HG03139 (cell line): ENCODE results near the gene BMPR1A.
"Not testable (repeated sequence)": the region's sequence is repeated elsewhere in the genome, so short reads cannot be mapped to it uniquely, and the experiment has no call there.

Source experiments
- ATAC-seq: cut with Tn5 transposase; IDR thresholded peaks from one replicate; pipeline ENCODE4 v1.9.1; 2021; ENCODE audit not compliant: unreplicated experiment

BMPR1A gene

DNA sequence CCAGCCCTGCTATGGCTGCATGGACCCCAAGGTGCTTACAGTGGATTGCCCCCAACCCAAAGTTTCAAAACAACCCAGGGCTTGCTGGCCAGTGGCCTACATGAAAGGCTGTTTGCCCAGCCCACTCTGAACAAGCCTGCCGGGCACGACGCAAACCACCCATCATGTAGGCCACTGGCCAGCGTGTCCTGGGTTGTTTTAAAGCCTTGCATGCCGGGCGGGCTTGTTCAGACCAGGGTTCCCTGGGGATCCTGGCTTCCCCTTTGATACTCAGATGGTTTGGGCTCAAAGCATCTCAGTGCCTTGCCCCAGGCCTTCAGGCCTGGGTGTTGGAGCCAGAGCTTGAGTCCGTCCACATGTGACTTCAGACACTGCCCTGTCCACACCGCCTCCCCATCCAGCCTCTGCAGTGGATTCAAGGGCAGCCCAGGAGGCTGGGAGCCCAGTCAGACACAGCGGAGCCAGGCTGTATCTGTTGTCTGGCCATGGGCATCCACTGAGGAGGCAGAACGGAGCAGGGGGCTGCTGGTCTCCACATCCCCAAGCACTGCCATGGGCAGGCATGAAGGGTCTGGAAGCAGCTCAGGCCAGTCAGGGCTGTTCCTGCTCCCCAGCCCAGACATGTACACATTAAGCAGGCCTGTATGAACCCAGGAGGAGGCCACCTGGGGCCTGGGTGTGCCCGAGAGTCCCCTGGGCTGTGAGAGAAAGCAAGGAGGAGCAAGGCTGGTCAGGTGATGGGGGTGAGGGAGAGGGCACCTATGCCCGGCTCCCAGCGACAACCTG lies 207.8 kb downstream of the BMPR1A start:
- no peak for ATAC-seq

- ATAC-seq, result no peak
Measured at GRCh38 chr10:86964847-86965190, 208.4 kb downstream of the BMPR1A start.

DNA sequence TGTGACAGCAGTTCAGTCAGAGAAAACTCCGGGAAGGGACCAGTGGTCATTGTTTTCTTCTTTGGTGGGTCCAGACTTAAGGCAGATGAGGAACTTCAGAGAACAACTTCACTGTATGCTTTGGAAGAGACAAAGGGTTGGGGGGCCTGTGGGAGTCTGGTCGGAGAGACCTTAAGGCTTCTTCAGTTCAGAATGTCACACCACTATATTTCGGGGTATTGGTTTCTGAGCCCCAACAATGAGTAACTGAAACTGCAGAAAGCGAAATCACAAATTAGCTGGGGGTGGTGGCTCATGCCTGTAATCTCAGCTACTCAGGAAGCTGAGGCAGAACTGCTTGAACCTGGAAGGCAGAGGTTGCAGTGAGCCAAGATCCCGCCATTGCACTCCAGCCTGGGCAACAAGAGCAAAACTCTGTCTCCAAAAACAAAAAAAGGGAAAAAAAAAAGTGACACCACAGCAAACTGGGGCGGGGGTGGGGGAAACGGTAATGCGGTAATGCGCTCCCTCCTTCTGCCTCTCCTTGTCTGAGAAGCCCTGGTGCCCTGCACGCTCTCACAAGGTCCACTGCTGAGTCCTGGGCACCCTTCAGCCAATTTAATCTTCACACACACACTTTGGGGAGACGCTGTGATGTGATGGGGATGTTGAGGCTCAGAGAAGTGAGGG lies 209.7 kb downstream of the BMPR1A start:
- ATAC-seq, result no peak

- ATAC-seq, result no peak
Measured at GRCh38 chr10:86967481-86967941, 211.1 kb downstream of the BMPR1A start.

- ATAC-seq, result no peak
Measured at GRCh38 chr10:86968271-86968993, 212.0 kb downstream of the BMPR1A start, which contains the start of gene ADIRF. ADIRF (plus strand) TSS chr10:86968482; CDS start chr10:86968545, 63 bp downstream.

GRCh38 chr10:86968994-86969355 lies 212.6 kb downstream of the BMPR1A start:
- ATAC-seq, result no peak

- no peak for ATAC-seq
Measured at GRCh38 chr10:86969421-86970041, 213.1 kb downstream of the BMPR1A start.

DNA sequence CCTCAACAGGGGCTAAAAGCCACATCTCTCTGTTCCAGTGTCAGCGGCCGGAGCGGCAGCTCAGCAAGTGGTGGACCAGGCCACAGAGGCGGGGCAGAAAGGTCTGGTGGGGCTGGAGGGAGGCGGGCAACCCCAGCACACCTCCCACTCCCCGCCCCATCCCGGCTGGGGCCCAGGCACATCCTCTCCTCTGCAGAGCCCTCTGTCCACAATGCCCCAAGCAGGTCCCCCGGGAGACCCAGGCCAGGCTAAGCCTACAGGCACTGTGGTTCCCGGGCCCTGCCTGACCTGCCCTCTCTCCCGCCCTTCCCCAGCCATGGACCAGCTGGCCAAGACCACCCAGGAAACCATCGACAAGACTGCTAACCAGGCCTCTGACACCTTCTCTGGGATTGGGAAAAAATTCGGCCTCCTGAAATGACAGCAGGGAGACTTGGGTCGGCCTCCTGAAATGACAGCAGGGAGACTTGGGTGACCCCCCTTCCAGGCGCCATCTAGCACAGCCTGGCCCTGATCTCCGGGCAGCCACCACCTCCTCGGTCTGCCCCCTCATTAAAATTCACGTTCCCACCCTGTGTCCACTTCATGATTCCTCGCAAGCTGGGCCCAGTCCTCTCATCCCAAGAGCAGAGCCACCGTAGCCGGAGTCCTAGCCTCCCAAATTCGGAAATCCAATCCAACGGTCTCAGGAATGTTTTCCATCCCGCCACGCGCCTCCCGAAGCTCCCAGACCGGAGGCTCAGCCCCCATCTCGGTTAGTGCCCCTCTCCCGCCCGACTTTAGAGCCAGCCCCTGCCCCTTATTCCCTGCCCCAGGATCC lies 214.0 kb downstream of the BMPR1A start:
- no peak for ATAC-seq

- no peak for ATAC-seq
Measured at GRCh38 chr10:86970982-86971231, 214.5 kb downstream of the BMPR1A start.

DNA sequence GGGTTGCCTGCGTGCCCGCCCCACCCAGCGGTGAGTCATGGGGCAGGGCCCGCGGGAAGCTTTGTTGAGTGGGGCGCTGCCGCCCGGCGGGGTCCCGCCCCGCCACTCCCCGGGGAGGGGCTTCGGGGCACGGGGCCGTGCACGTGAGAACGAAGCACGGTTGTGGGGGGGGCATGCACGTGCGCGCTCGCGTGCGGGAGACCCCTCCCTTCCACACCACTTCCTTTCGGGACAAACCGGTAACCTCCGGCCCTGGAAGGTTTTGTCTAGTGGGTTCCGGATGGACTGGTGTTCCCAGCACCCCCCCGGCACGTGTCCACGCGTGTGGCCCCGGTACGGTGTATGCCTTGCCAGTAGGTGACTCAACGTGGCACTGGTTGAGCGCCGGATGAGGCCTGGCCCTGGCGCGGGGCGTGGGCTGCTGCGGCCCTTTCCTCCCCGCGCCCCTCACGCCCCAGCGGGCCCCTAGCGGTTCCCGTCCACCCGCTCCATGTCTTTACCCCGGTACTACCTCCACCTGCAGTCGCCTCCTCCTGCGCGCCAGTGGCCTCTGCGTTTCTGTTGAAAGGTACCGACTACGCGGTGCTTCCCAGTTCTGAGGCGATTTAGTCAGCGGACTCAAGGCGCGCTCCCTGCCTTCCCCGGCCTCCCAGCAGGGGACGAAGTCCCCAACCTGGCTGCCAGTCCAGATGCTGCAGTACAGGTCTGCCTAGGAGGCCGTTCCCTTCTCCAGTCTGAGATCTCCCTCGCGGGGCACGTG lies 215.0 kb downstream of the BMPR1A start:
- ATAC-seq, result peak; percentile 60

GRCh38 chr10:86972613-86973380 lies 216.4 kb downstream of the BMPR1A start:
- ATAC-seq, result no peak

DNA sequence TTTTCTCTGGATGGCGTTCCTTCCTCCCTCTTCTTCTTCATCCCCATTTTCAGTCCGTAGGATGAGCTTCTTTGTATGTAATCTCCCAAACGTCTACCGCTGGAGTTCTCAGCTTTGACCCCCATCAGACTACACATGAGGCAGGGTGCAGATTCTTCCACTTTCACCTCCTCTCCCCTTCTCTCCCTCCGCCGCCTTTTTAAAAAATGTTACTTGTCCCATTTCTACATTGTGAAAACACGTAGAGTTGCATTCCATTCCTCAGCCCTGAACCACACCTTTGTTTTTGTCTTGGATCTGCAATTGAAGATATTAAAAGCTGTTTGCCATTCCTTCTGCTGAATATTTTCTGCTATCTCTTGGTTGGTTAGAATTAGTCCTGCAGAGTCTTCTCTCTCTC lies 218.1 kb downstream of the BMPR1A start:
- no peak for ATAC-seq

DNA sequence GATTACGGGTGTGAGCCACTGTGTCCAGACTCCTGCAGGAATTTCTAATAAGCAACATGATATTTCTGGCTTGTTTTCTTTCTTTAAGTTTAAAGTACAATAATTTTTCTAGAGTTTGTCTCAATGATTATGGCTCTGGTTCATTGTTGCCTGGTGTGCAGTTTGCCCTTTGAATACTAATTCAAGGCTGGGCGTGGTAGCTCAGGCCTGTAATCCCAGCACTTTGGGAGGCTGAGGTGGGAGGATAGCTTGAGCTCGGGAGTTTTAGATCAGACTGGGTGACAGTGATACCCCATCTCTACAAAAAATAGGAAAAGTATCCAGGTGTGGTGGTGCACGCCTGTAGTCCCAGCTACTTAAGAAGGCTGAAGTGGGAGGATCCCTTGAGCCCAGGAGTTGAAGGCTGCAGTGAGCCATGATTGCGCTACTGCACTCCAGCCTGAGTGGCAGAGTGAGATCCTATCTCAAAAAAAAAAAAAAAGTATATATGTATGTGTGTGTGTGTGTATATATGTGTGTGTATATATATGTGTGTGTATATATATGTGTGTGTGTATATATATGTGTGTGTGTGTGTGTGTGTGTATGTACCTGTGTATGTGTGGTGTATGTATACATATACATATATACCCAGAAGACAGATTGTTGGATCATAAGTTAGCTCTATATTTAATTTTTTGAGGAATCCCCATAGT lies 220.1 kb downstream of the BMPR1A start:
- ATAC-seq, result no peak

- not testable (repeated sequence) for ATAC-seq
Measured at GRCh38 chr10:86978457-86978856, 222.0 kb downstream of the BMPR1A start.

DNA sequence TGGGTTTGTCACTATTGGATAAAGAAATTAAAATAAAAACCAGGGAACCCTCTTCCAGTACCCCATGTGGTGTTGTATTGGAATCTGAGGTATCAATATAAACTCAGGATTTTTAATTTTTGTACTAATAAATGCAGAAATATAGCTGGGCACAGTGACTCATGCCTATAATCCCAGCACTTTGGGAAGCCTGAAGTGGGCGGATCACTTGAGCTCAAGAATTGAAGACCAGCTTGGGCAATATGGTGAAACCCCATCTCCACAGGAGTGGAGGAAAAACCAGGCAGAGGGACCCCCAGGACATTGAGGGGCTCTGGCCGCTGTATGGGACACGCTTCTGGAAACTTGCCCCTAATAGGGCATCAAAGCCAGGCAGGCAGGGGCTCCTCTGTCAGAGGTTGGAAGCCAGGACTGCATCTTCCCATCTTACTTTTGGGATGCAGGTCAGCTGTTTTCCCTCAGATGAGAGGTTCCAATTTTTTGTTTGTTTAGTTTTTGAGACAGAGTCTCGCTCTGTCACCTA lies 222.9 kb downstream of the BMPR1A start:
- ATAC-seq, result no peak

GRCh38 chr10:86979977-86980448 lies 223.6 kb downstream of the BMPR1A start:
- ATAC-seq, result no peak

GRCh38 chr10:86981020-86981419 lies 224.6 kb downstream of the BMPR1A start:
- not testable (repeated sequence) for ATAC-seq

DNA sequence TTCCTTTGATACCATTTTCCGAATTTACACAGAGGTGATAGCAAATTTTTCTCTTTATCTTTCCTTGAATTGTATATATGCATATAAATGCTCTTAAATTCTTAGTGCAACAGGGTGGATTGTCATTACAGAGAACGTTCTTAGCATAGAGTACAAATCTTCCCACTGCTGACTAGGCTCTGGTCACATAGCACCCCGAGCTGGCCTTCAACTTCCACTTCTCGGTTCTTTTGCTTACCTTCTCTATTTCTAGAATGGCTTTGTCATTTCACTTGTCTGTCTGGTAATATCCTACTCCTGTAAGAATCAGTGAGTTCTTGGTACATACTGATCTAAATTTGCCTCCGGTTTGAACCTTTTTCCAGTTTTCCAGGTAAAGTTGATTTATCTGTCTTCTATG lies 225.3 kb downstream of the BMPR1A start:
- ATAC-seq, result no peak
